Memory B cell (primary cell): ENCODE measurements around the gene PLCXD1.
"Not testable (repeated sequence)": the region's sequence is repeated elsewhere in the genome, so short reads cannot be mapped to it uniquely, and the experiment has no call there.

ENCODE experiments used
- ATAC-seq: fragments of 150-1000 bp; cut with Tn5 transposase; 2 replicates; pipeline ENCODE4 v1.10.0; 2021; ENCODE audit warnings: low read depth, mild to moderate bottlenecking, moderate library complexity
- DNase-seq, 2 donors: peaks; one replicate each; pipeline ENCODE4 v3.0.0; 2022; ENCODE audit warnings: low spot score in 2 of 2
- H3K27ac Mint-ChIP-seq: one replicate; pipeline ENCODE4 v1.8.0; 2022; ENCODE audit warnings: mild to moderate bottlenecking, moderate library complexity, mixed read lengths
- H3K27me3 Mint-ChIP-seq: one replicate; pipeline ENCODE4 v1.8.0; 2022; ENCODE audit warnings: mixed read lengths
- H3K36me3 Mint-ChIP-seq: one replicate; pipeline ENCODE4 v1.8.0; 2022; ENCODE audit warnings: mild to moderate bottlenecking, mixed read lengths
- H3K4me1 Mint-ChIP-seq: one replicate; pipeline ENCODE4 v1.8.0; 2022; ENCODE audit warnings: mixed read lengths
- H3K4me3 Mint-ChIP-seq: one replicate; pipeline ENCODE4 v1.8.0; 2022; ENCODE audit warnings: mild to moderate bottlenecking, moderate library complexity, mixed read lengths
- H3K9me3 Mint-ChIP-seq: one replicate; pipeline ENCODE4 v1.8.0; 2022; ENCODE audit warnings: mixed read lengths

The PLCXD1 gene

GRCh38 chrX:257681-258289, 23.4 kb upstream of the PLCXD1 start:
- H3K36me3 Mint-ChIP-seq, result peaks cover 4% of the 10 kb centered on the region
- H3K27ac Mint-ChIP-seq, result no peak overlapping the region
- DNase-seq (no peak), ATAC-seq (no peak)
- H3K4me3 Mint-ChIP-seq, result no peak overlapping the region
- no peaks in the 10 kb centered on the region for H3K4me1 Mint-ChIP-seq
- H3K9me3 Mint-ChIP-seq, result peaks cover 1% of the 10 kb centered on the region
- H3K27me3 Mint-ChIP-seq, result no peaks in the 10 kb centered on the region

DNA sequence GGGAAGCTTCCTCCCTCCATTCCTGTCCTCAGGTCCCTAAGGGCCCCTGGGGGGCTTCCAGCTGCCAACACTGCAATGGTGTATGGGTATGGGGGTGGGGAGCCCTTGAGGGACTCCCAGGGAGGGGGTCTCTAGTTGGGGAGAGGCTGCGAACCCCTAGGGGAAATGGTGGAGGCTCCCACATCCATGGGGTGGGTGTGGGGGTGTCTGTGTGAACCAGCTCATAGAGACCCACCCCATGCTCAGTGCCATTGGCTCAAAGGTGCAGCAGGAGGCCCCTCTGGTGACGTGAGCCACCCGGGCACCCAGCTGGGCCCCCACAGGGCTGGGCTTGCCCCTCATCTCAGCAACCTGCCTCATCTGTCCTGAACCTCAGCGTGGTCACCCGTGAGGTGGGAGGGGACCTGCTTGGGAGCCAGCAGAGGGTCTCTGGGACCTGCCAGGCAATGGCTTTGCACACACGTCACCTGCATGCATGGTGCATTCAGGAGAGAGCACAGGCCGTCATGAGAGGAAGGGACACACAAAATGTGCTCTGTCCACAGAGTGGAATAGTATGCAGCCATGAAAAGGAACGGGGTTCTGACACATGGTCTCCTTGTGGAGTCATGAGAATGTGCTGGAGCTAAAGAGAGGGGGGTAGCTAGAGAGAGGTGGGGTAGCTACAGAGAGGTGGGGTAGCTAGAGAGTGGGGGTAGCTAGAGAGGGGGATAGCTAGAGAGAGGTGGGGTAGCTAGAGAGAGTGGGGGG, 22.7 kb upstream of the PLCXD1 start:
- Mint-ChIP-seq H3K9me3 (peaks cover 1% of the 10 kb centered on the region), H3K4me1 (no peaks in the 10 kb centered on the region)
- DNase-seq, result no peak

GRCh38 chrX:259692-260355, 21.4 kb upstream of the PLCXD1 start:
- Mint-ChIP-seq H3K4me1 (no peaks in the 10 kb centered on the region), H3K27me3 (no peaks in the 10 kb centered on the region), H3K27ac (no peak overlapping the region), H3K9me3 (no peaks in the 10 kb centered on the region), H3K4me3 (no peak overlapping the region), H3K36me3 (no peaks in the 10 kb centered on the region)
- ATAC-seq, result peak; percentile 34
- DNase-seq, result no peak

More for the DNA sequence above, 22.7 kb upstream of the PLCXD1 start:
- ATAC-seq, result no peak
- Mint-ChIP-seq H3K27me3 (no peaks in the 10 kb centered on the region), H3K36me3 (peaks cover 4% of the 10 kb centered on the region), H3K4me3 (no peak overlapping the region), H3K27ac (no peak overlapping the region)

DNA sequence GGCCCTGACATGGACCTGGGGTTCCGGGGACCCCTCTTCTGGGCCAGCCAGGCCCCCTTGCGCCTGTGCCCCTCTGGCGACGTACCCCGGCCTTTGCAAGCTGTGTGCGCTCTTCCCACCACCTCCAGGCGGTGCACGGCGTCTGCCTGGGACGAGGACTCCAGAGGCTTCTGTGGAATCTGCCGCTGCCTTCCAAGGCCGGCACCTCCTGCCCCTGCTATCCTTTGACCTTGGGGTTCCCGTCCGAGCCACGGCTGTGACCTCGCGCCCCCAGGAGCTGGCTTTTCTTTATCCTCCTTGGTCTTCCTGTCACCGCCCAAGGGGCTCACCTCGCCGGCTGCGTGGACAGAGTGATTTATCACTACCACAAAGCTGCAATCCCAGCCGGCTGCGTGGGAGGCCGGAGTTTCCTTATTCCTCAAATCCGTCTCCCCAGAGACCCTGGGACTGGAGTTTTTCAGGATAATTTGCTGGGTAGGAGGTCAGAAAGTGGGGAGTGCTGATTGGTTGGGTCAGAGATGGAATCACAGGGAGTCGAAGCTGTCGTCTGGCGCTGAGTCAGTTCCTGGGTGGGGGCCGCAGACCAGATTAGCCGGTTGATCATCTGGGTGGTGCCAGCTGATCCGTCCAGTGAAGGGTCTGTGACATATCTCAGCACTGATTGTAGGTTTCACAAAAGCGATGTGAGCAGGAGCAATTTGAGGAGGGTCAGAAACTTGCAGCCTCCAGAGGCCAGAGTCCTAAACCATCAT, 19.8 kb upstream of the PLCXD1 start:
- Mint-ChIP-seq H3K4me3 (no peak overlapping the region), H3K27me3 (no peaks in the 10 kb centered on the region), H3K36me3 (no peaks in the 10 kb centered on the region), H3K4me1 (no peaks in the 10 kb centered on the region), H3K9me3 (no peaks in the 10 kb centered on the region), H3K27ac (no peak overlapping the region)
- DNase-seq (no peak), ATAC-seq (no peak)

DNA sequence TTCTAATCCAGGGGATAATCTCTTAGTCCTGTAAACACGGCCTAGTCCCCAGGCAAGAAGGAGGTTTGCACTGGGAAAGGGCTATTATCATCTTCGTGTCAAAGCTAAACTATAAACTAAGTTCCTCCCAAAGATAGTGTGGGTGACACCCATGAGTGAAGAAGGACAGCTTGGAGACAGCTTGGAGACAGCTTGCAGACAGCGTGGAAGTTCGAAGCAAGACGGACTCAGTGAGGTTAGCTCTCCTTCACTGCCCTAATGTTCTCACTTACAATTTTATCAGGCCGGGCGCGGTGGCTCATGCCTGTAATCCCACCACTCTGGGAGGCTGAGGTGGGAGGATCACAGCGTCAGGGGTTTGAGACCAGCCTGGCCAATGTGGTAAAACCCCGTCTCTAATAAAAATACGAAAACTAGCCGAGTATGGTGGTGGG, 19.2 kb upstream of the PLCXD1 start:
- Mint-ChIP-seq H3K36me3 (no peaks in the 10 kb centered on the region), H3K27me3 (no peaks in the 10 kb centered on the region), H3K4me3 (no peak overlapping the region), H3K4me1 (no peaks in the 10 kb centered on the region), H3K9me3 (no peaks in the 10 kb centered on the region), H3K27ac (no peak overlapping the region)
- ATAC-seq, result no peak
- DNase-seq, result no peak

GRCh38 chrX:262381-262909, 18.7 kb upstream of the PLCXD1 start:
- no peak for DNase-seq
- no peak overlapping the region for H3K4me3 Mint-ChIP-seq
- ATAC-seq, result no peak

DNA sequence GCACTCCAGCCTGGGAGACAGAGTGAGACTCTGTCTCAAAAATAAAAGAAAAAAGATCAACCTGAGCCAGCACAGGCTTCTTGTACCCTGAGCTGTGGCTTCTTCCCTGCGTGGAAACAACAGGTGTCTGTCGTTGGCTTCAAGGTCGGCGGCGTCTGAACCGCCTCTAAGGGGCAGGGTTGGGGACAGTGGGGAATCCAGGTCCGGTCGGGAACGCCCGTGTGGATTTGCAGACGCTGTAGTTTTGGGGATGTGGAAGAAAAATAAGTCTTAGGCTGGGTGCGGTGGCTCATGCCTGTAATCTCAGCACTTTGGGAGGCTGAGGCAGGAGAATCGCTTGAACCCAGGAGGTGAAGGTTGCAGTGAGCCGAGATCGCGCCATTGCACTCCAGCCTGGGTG, 17.2 kb upstream of the PLCXD1 start:
- H3K27ac Mint-ChIP-seq, H3K36me3 Mint-ChIP-seq, ATAC-seq, H3K27me3 Mint-ChIP-seq, H3K4me1 Mint-ChIP-seq, DNase-seq, H3K9me3 Mint-ChIP-seq, H3K4me3 Mint-ChIP-seq: not testable (repeated sequence)

More at GRCh38 chrX:262381-262909, 18.7 kb upstream of the PLCXD1 start:
- Mint-ChIP-seq H3K27me3 (no peaks in the 10 kb centered on the region), H3K4me1 (no peaks in the 10 kb centered on the region), H3K27ac (no peak overlapping the region), H3K36me3 (no peaks in the 10 kb centered on the region), H3K9me3 (no peaks in the 10 kb centered on the region)

DNA sequence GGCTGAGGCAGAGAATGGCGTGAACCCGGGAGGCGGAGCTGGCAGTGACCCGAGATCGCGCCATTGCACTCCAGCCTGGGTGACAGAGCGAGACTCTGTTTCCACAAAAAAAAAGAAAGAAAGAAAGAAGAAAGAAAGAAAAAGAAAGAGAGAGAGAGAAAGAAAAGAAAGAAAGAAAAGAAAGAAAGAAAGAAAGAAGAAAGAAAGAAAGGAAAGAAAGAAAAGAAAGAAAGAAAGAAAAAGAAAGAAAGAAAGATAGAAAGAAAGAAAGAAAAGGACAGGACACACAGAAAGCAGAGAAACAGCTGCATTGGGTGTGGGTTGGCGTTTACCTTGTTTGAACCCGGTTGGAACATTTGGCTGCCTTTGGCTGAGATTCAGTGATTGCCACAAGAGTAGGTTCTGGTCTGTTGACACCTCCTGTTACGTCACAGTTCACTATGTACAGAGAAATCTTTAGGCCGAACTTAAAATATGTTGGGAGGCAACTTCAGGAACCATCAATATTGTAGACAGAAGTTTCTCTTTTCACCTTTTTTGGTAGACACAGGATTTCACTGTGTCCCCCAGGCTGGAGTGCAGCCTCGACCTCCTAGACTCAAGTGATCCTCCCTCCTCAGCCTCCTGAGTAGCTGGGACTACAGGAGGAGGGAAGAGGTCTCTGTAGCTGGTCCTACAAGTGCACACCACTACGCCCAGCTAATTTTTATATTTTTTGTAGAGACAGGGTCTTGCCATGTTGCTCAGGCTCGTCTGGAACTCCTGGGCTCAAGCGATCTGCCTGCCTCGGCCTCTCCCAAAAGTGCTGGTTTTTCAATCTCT, 16.3 kb upstream of the PLCXD1 start:
- Mint-ChIP-seq H3K36me3 (no peaks in the 10 kb centered on the region), H3K4me1 (no peaks in the 10 kb centered on the region), H3K9me3 (no peaks in the 10 kb centered on the region), H3K27ac (no peak overlapping the region), H3K27me3 (no peaks in the 10 kb centered on the region), H3K4me3 (no peak overlapping the region)
- DNase-seq (no peak), ATAC-seq (no peak)

DNA sequence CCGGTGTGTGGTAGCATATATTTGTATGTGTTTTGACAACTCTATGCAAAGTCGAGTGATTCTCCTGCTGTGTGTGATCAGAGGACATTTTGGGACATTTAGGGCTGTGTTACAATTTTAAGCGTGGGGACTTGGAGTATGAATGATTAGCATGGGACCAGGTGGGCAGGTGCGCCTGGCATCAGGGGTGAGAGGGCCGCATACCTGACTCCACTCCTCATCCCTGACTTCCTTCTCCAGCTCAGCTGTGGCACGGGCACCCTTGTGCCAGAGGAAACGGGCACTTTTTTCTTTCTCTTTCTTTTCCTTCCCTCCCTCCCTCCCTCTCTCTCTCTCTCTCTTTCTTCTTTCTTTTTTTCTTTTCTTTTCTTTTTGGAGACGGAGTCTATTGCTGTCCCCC, 15.7 kb upstream of the PLCXD1 start:
- H3K4me1 Mint-ChIP-seq, result no peaks in the 10 kb centered on the region

GRCh38 chrX:267771-268261, 13.4 kb upstream of the PLCXD1 start:
- ATAC-seq (no peak), DNase-seq (no peak)
- Mint-ChIP-seq H3K27ac (no peak overlapping the region), H3K36me3 (no peaks in the 10 kb centered on the region), H3K9me3 (no peaks in the 10 kb centered on the region), H3K4me1 (no peaks in the 10 kb centered on the region), H3K4me3 (no peak overlapping the region), H3K27me3 (no peaks in the 10 kb centered on the region)

More for the DNA sequence above, 15.7 kb upstream of the PLCXD1 start:
- no peaks in the 10 kb centered on the region for H3K27me3 Mint-ChIP-seq
- DNase-seq (no peak), ATAC-seq (no peak)
- no peaks in the 10 kb centered on the region for H3K36me3 Mint-ChIP-seq
- no peak overlapping the region for H3K27ac Mint-ChIP-seq
- H3K9me3 Mint-ChIP-seq, result no peaks in the 10 kb centered on the region
- H3K4me3 Mint-ChIP-seq, result no peak overlapping the region

GRCh38 chrX:270848-271367, 10.3 kb upstream of the PLCXD1 start:
- H3K4me1 Mint-ChIP-seq, result peaks cover 2% of the 10 kb centered on the region
- DNase-seq (no peak), ATAC-seq (no peak)
- H3K36me3 Mint-ChIP-seq, result no peaks in the 10 kb centered on the region
- H3K27me3 Mint-ChIP-seq, result no peaks in the 10 kb centered on the region
- H3K27ac Mint-ChIP-seq, result no peak overlapping the region
- H3K4me3 Mint-ChIP-seq, result no peak overlapping the region
- no peaks in the 10 kb centered on the region for H3K9me3 Mint-ChIP-seq

GRCh38 chrX:274904-275475, 6.2 kb upstream of the PLCXD1 start:
- Mint-ChIP-seq H3K4me3 (peak overlapping the region; percentile 76), H3K9me3 (no peaks in the 10 kb centered on the region), H3K27me3 (peaks cover 6% of the 10 kb centered on the region), H3K4me1 (peaks cover 9% of the 10 kb centered on the region), H3K36me3 (no peaks in the 10 kb centered on the region), H3K27ac (no peak overlapping the region)
- no peak for ATAC-seq
- DNase-seq, result no peak
